ENCODE results near the gene ADGRE2. TPM values are rescaled to one million over a fixed set of nuclear protein-coding genes. Genes with fewer than 3 reads are reported as not detected.
A peak's percentile ranks its signal among the peaks of the same experiment; 100 is the strongest.
"Not testable (repeated sequence)": the region's sequence is repeated elsewhere in the genome, so short reads cannot be mapped to it uniquely, and the experiment has no call there.

ADGRE2 gene
- total RNA-seq, 1 experiment from 2014 or later, result 1.2 TPM

DNA sequence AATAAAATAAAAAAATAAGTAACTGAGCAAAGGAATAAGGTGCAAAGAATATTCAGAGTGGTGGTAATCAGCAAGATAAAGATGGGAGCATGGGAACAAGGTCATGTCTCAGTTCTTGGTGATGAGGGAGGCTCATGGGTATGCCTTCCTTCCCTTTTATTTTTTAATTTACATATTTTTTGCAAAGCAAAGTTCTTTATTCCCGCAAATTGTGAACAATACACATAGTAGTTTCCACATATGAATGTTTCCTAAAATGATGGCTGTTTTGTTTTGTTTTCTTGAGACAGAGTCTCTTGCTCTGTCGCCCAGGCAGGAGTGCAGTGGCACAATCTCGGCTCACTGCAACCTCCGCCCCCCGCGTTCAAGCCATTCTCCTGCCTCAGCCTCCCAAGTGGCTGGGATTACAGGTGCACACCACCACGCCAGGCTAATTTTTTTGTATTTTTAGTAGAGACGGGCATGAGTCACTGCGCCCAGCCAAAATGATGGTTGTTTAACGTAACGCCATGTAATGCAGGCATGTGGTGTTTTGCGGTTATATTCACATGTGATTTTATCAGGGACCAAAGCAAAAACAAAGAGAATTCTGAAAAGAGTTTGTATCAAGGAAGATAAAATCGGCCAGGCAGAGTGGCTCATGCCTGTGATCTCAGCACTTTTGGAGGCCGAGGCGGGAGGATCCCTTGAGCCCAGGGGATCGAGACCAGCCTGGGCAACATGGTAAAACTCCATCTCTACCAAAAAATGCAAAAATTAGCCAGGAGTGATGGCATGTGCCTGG is 4.5 kb upstream of the ADGRE2 start:
- H3K23me2 ChIP-seq (ENCODE audit: insufficient read length, low read depth, low read length, poor library complexity, severe bottlenecking), result no peaks in the 10 kb centered on the region
- H4K5ac ChIP-seq (ENCODE audit: insufficient read length, low read depth, low read length), result no peak overlapping the region
- no peak overlapping the region for H2BK20ac ChIP-seq (ENCODE audit: low read depth, low read length, poor library complexity, severe bottlenecking)
- no peak overlapping the region for H2BK12ac ChIP-seq (ENCODE audit: insufficient read length, low read depth, low read length)
- H3K27me3 ChIP-seq (ENCODE audit: insufficient read depth, low read length), result no peaks in the 10 kb centered on the region
- no peak overlapping the region for H3K56ac ChIP-seq (ENCODE audit: insufficient read length, low read depth, low read length)
- no peaks in the 10 kb centered on the region for H3K79me2 ChIP-seq (ENCODE audit: insufficient read depth, low read length)
- H3K27ac ChIP-seq (ENCODE audit: insufficient read length, low read depth, low read length), result no peak overlapping the region
- Mint-ChIP-seq H3K9me3 (peaks cover 3 to 69% of the 10 kb centered on the region in 2 experiments; a peak in 4 of 5 replicates), H3K4me1 (peaks cover 7 to 8% of the 10 kb centered on the region in 2 experiments), H3K4me3 (no peak overlapping the region), H3K27ac (no peak overlapping the region), H3K36me3 (ENCODE audit: insufficient read depth in 1 of 3, low read depth in 3 of 3) (no peaks in the 10 kb centered on the region), H3K27me3 (ENCODE audit: low read depth) (peaks cover 2% of the 10 kb centered on the region; the same call in 1 of the 2 replicates)
- H3K18ac ChIP-seq (ENCODE audit: insufficient read length, low read depth, low read length), result no peak overlapping the region
- no peaks in the 10 kb centered on the region for H3K9me3 ChIP-seq (ENCODE audit: control insufficient read depth, low read depth, low read length)
- WGBS (ENCODE audit: extremely low coverage, insufficient read length, low lambda C conversion rate), result no CpG with 5 or more reads among the region's 16 CpGs
- no peak overlapping the region for H3K9ac ChIP-seq (ENCODE audit: extremely low read depth, insufficient read length, low read length)
- no peak overlapping the region for H3K4me2 ChIP-seq (ENCODE audit: insufficient read depth, insufficient read length, low read length)
- peak; percentile 14 for DNase-seq
- no peak overlapping the region for H4K8ac ChIP-seq (replicated peaks; ENCODE audit: insufficient read length, low read depth, low read length)
- H3K4me1 ChIP-seq (ENCODE audit: insufficient read depth, low read length), result no peaks in the 10 kb centered on the region
- H2BK5ac ChIP-seq (ENCODE audit: insufficient read length, low read length), result no peak overlapping the region
- no peak overlapping the region for H3K23ac ChIP-seq (ENCODE audit: insufficient read length, low read depth, low read length)
- no peak overlapping the region for H2BK15ac ChIP-seq (ENCODE audit: low read depth, low read length)
- no peak overlapping the region for H2BK120ac ChIP-seq (ENCODE audit: low read depth, low read length, poor library complexity, severe bottlenecking)
- H3K14ac ChIP-seq (ENCODE audit: insufficient read depth, low read length), result no peak overlapping the region
- H2AK5ac ChIP-seq (ENCODE audit: insufficient read length, low read length), result no peak overlapping the region
- H4K91ac ChIP-seq (ENCODE audit: insufficient read length, low read depth, low read length), result no peak overlapping the region
- no peaks in the 10 kb centered on the region for H4K20me1 ChIP-seq (ENCODE audit: control insufficient read depth, insufficient read depth, insufficient read length)
- no peak overlapping the region for H3T11ph ChIP-seq (ENCODE audit: low read length)
- no peaks in the 10 kb centered on the region for H3K79me1 ChIP-seq (ENCODE audit: insufficient read depth, low read depth, low read length, poor library complexity, severe bottlenecking)
- H2AFZ ChIP-seq (ENCODE audit: low read length), result no peak overlapping the region
- no peak overlapping the region for H3K4ac ChIP-seq (ENCODE audit: low read depth, low read length)
- TF ChIP-seq, protein P1, sequence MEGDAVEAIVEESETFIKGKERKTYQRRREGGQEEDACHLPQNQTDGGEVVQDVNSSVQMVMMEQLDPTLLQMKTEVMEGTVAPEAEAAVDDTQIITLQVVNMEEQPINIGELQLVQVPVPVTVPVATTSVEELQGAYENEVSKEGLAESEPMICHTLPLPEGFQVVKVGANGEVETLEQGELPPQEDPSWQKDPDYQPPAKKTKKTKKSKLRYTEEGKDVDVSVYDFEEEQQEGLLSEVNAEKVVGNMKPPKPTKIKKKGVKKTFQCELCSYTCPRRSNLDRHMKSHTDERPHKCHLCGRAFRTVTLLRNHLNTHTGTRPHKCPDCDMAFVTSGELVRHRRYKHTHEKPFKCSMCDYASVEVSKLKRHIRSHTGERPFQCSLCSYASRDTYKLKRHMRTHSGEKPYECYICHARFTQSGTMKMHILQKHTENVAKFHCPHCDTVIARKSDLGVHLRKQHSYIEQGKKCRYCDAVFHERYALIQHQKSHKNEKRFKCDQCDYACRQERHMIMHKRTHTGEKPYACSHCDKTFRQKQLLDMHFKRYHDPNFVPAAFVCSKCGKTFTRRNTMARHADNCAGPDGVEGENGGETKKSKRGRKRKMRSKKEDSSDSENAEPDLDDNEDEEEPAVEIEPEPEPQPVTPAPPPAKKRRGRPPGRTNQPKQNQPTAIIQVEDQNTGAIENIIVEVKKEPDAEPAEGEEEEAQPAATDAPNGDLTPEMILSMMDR (conservative IDR thresholded peaks at IDR 0.05), result no peak

DNA sequence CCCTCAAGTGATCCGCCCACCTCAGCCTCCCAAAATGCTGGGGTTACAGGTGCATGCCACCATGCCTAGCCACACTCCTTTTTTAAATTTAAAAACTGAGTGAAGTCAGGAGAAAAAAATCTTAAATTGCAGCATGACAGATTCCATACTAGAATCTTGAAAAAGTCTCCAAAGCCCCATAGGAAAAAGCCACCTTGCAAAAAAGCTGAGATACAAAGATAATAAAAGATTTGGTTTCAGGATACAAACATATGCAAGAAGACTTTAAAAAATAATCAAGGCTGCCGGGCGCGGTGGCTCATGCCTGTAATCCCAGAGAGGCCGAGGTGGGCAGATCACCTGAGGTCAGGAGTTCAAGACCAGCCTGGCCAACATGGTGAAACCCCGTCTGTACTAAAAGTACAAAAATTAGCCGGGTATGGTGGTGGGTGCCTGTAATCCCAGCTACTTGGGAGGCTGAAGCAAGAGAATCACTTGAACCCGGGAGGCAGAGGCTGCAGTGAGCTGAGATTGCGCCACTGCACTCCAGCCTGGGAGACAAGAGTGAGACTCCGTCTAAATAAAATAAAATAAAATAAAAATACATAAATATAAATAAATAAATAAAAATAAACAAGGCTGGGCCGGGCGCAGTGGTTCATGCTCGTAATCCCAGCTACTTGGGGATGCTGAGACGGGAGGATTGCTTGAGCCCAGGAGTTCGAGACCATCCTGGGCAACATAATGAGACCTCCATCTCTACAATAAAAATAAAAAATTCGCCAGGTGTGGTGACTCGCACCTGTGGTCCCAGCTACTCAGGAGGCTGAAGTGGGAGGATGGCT is 3.6 kb upstream of the ADGRE2 start:
- H2BK12ac ChIP-seq (ENCODE audit: insufficient read length, low read depth, low read length); H3K4ac ChIP-seq (ENCODE audit: low read depth, low read length); H3K4me1 Mint-ChIP-seq; H3K4me3 Mint-ChIP-seq; H4K8ac ChIP-seq (replicated peaks; ENCODE audit: insufficient read length, low read depth, low read length); H3K23me2 ChIP-seq (ENCODE audit: insufficient read length, low read depth, low read length, poor library complexity, severe bottlenecking); H4K20me1 ChIP-seq (ENCODE audit: control insufficient read depth, insufficient read depth, insufficient read length); H3K9ac ChIP-seq (ENCODE audit: extremely low read depth, insufficient read length, low read length); H2BK15ac ChIP-seq (ENCODE audit: low read depth, low read length); H2BK120ac ChIP-seq (ENCODE audit: low read depth, low read length, poor library complexity, severe bottlenecking); H3K4me1 ChIP-seq (ENCODE audit: insufficient read depth, low read length); H4K5ac ChIP-seq (ENCODE audit: insufficient read length, low read depth, low read length); H3K9me3 ChIP-seq (ENCODE audit: control insufficient read depth, low read depth, low read length); H3K27ac Mint-ChIP-seq; H2BK5ac ChIP-seq (ENCODE audit: insufficient read length, low read length); H3K36me3 Mint-ChIP-seq (ENCODE audit: insufficient read depth in 1 of 3, low read depth in 3 of 3); H2AK5ac ChIP-seq (ENCODE audit: insufficient read length, low read length); H3K23ac ChIP-seq (ENCODE audit: insufficient read length, low read depth, low read length); H3T11ph ChIP-seq (ENCODE audit: low read length); H3K4me2 ChIP-seq (ENCODE audit: insufficient read depth, insufficient read length, low read length); H2BK20ac ChIP-seq (ENCODE audit: low read depth, low read length, poor library complexity, severe bottlenecking); H3K14ac ChIP-seq (ENCODE audit: insufficient read depth, low read length); H3K27me3 Mint-ChIP-seq (ENCODE audit: low read depth); H3K56ac ChIP-seq (ENCODE audit: insufficient read length, low read depth, low read length); H3K79me2 ChIP-seq (ENCODE audit: insufficient read depth, low read length); H3K79me1 ChIP-seq (ENCODE audit: insufficient read depth, low read depth, low read length, poor library complexity, severe bottlenecking); H2AFZ ChIP-seq (ENCODE audit: low read length); H3K27me3 ChIP-seq (ENCODE audit: insufficient read depth, low read length); H3K27ac ChIP-seq (ENCODE audit: insufficient read length, low read depth, low read length); H4K91ac ChIP-seq (ENCODE audit: insufficient read length, low read depth, low read length); H3K18ac ChIP-seq (ENCODE audit: insufficient read length, low read depth, low read length): not testable (repeated sequence)
- peaks cover 6 to 67% of the 10 kb centered on the region in 2 experiments for H3K9me3 Mint-ChIP-seq
- WGBS (ENCODE audit: extremely low coverage, insufficient read length, low lambda C conversion rate), result no CpG with 5 or more reads among the region's 17 CpGs
- peak; percentile 6 for DNase-seq
